Testis (tissue), 2 donors: ENCODE data around the gene MED12L.

Experiments used
- CTCF ChIP-seq, 3 experiments: fragments of 450-650 bp in 2 of 3; fragments of 200-600 bp in 1 of 3; sonication (generic) in 1 of 3; IDR thresholded peaks; one replicate each; pipeline ENCODE4 v1.5.1; 2016 to 2019; ENCODE audit warnings: antibody characterized with exemption in 3 of 3, mild to moderate bottlenecking in 2 of 3, moderate library complexity in 1 of 3
- POLR2A ChIP-seq: fragments of 450-650 bp; IDR thresholded peaks from one replicate; pipeline ENCODE4 v1.6.1; 2017; ENCODE audit warnings: antibody characterized with exemption, mild to moderate bottlenecking, moderate library complexity

GRCh38 chr3:151047636-151048035 is 37.8 kb upstream of the MED12L start:
- TF ChIP-seq CTCF (IDR thresholded peaks at IDR 0.05) (no peak), POLR2A (no peak)
